HepG2 (cell line): Measurements from ENCODE around the gene AGPAT3. TPM values are rescaled to one million over a fixed set of nuclear protein-coding genes. Genes with fewer than 3 reads are reported as not detected.
A peak's percentile ranks its signal among the peaks of the same experiment; 100 is the strongest.

Experiments used
- BATF2 ChIP-seq: sonication (generic); formaldehyde crosslinking; IDR thresholded peaks from 2 replicates; pipeline ENCODE4 v1.8.0; 2022; ENCODE audit warnings: mild to moderate bottlenecking, missing genetic modification reagents, moderate library complexity
- FOSL2 ChIP-seq: sonication (generic); formaldehyde crosslinking; IDR thresholded peaks from 2 replicates; pipeline ENCODE4 v1.4.0; 2020; ENCODE audit warnings: missing genetic modification reagents
- FOXC1 ChIP-seq: sonication (generic); formaldehyde crosslinking; IDR thresholded peaks from 2 replicates; pipeline ENCODE4 v1.8.0; 2022; ENCODE audit warnings: mild to moderate bottlenecking, missing genetic modification reagents, borderline replicate concordance
- HOXA3 ChIP-seq: sonication (generic); formaldehyde crosslinking; IDR thresholded peaks from 2 replicates; pipeline ENCODE4 v1.5.0; 2020; ENCODE audit warnings: missing genetic modification reagents
- MBNL3 ChIP-seq: fragments of 250-450 bp; sonication (Bioruptor Pico); conservative IDR thresholded peaks from 2 replicates; pipeline ENCODE4 v1.8.0; 2022; ENCODE audit warnings: mild to moderate bottlenecking, inconsistent platforms
- NFRKB ChIP-seq: fragments of 450-650 bp; IDR thresholded peaks from 2 replicates; pipeline ENCODE4 v1.6.1; 2017
- NFYC ChIP-seq: IDR thresholded peaks from 2 replicates; pipeline ENCODE4 v1.6.1; 2016; ENCODE audit warnings: missing genetic modification reagents, missing compliant biosample characterization
- NPAS2 ChIP-seq: sonication (generic); formaldehyde crosslinking; IDR thresholded peaks from 2 replicates; pipeline ENCODE4 v1.8.0; 2022; ENCODE audit warnings: mild to moderate bottlenecking, missing genetic modification reagents, borderline replicate concordance
- SAP130 ChIP-seq: IDR thresholded peaks from 2 replicates; pipeline ENCODE4 v1.6.1; 2016; ENCODE audit warnings: low read depth
- SNAPC5 ChIP-seq: sonication (generic); formaldehyde crosslinking; IDR thresholded peaks from 2 replicates; pipeline ENCODE4 v1.8.1; 2023; ENCODE audit warnings: mild to moderate bottlenecking, missing genetic modification reagents, borderline replicate concordance
- TFDP2 ChIP-seq: sonication (generic); formaldehyde crosslinking; IDR thresholded peaks from 2 replicates; pipeline ENCODE4 v1.4.0; 2020; ENCODE audit warnings: missing genetic modification reagents
- ZHX1 ChIP-seq: sonication (generic); formaldehyde crosslinking; IDR thresholded peaks from 2 replicates; pipeline ENCODE4 v1.8.1; 2022; ENCODE audit warnings: low read depth, mild to moderate bottlenecking, missing genetic modification reagents
- ZNF234 ChIP-seq: sonication (generic); formaldehyde crosslinking; conservative IDR thresholded peaks from 2 replicates; pipeline ENCODE4 v1.5.1; 2020; ENCODE audit warnings: mild to moderate bottlenecking, missing genetic modification reagents
- ZNF281 ChIP-seq: sonication (generic); formaldehyde crosslinking; IDR thresholded peaks from 2 replicates; pipeline ENCODE4 v1.4.0; 2020; ENCODE audit warnings: missing genetic modification reagents, borderline replicate concordance
- ZNF569 ChIP-seq: sonication (generic); formaldehyde crosslinking; IDR thresholded peaks from 2 replicates; pipeline ENCODE4 v1.5.0; 2020; ENCODE audit warnings: mild to moderate bottlenecking, missing genetic modification reagents, moderate library complexity, borderline replicate concordance
- ZNF746 ChIP-seq: sonication (generic); formaldehyde crosslinking; IDR thresholded peaks from 2 replicates; pipeline ENCODE4 v1.8.0; 2022; ENCODE audit warnings: mild to moderate bottlenecking, missing genetic modification reagents
- ZNF761 ChIP-seq: sonication (generic); formaldehyde crosslinking; conservative IDR thresholded peaks from 2 replicates; pipeline ENCODE4 v1.4.0; 2020; ENCODE audit warnings: mild to moderate bottlenecking, missing genetic modification reagents
- ZNF773 ChIP-seq: sonication (generic); formaldehyde crosslinking; IDR thresholded peaks from 2 replicates; pipeline ENCODE4 v1.4.0; 2020; ENCODE audit warnings: missing genetic modification reagents, borderline replicate concordance
- ZUFSP ChIP-seq: sonication (generic); formaldehyde crosslinking; IDR thresholded peaks from 2 replicates; pipeline ENCODE4 v1.9.0; 2021; ENCODE audit warnings: missing genetic modification reagents, mild to moderate bottlenecking, borderline replicate concordance
- polyA plus RNA-seq, 8 experiments: library from polyadenylated mRNA; depleted of rRNA in 3 of 8; stranded (reverse) in 7 of 8; unstranded in 1 of 8; fragments of >200 nt; fragmentation: Illumina TruSeq in 4 of 8; extraction: Trizol in 4 of 8; gene quantifications; 2 replicates each; pipeline versions ENCODE4 v1.2.1 to v1.2.3, GENCODE V29; 2011 to 2016; ENCODE audit warnings: low read depth in 4 of 8, missing spikeins in 1 of 8, mixed read lengths in 1 of 8; ENCODE audit not compliant: insufficient read depth in 1 of 8
- total RNA-seq, 5 experiments: library from RNA; depleted of rRNA; stranded (reverse); fragments of >200 nt; fragmentation: Illumina TruSeq; extraction: Trizol; gene quantifications; 2 replicates each; pipeline ENCODE4 v1.2.3, GENCODE V29; 2016; ENCODE audit warnings: low read depth in 1 of 5

AGPAT3 gene
- total and polyA plus RNA-seq, 2 of the 13 experiments (the other 11 are each of a cell fraction or from before 2014, with no cell fraction given), result 32.2 to 54.4 TPM

GRCh38 chr21:43866659-43867331, 1.8 kb downstream of the AGPAT3 start (continued):
- TF ChIP-seq ZUFSP (no peak), SAP130 (CRISPR knock-in tag) (peak; percentile 93), BATF2 (CRISPR knock-in tag) (0 out of 2 replicates have a peak, but pooled peaks have one; percentile 27), ZNF281 (CRISPR knock-in tag) (peak; percentile 89), ZNF761 (CRISPR knock-in tag) (0 out of 2 replicates have a peak, but pooled peaks have one; percentile 18), MBNL3 (no peak), ZNF234 (CRISPR knock-in tag) (no peak), FOXC1 (CRISPR knock-in tag) (peak; percentile 84; the same call in 1 of the 2 replicates), ZNF569 (CRISPR knock-in tag) (no peak), NPAS2 (CRISPR knock-in tag) (no peak), ZHX1 (peak; percentile 79; the same call in 1 of the 2 replicates), SNAPC5 (CRISPR knock-in tag) (0 out of 2 replicates have a peak, but pooled peaks have one; percentile 39), ZNF746 (CRISPR knock-in tag) (peak; percentile 68), TFDP2 (no peak), NFRKB (no peak), HOXA3 (peak; percentile 65), ZNF773 (no peak), NFYC (no peak), FOSL2 (CRISPR knock-in tag) (peak; percentile 68)
